Activated CD4-positive, alpha-beta T cell treated with anti-CD3 and anti-CD28 coated beads for 1 hour (primary cell): ENCODE measurements around the gene GDPD5.

Experiments
- DNase-seq: peaks from one replicate; pipeline ENCODE4 v3.0.0-alpha.2; 2020

Gene GDPD5

DNA sequence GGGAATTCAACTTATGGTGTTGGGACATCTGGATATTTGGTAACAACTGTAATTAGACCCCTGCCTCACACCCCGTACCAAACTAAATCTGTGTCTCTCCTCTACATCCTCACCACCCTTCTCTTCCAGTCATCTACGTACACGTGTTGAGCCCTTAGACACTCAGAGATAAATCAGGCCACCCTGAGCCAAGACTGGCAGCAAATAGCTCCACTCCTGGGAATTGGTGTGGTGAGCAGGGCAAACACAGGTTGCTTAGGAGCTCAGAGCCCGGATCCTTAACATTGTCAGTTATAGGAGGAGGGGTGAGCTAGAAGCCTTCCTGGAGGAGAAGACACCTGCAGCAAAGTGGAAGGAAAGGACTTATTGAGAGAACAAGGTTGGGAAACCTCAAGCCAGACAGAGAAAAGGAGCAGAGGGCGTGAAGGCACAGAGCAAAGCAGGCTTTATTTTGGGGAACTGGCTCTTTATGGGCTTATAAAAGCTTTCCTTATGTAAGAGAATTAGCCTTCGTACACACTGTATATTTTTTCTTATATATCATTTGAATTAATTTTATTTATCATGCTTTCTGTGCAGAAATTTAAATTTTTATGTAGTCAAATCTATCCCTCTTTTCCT, 55.8 kb downstream of the GDPD5 start:
- DNase-seq: no peak

DNA sequence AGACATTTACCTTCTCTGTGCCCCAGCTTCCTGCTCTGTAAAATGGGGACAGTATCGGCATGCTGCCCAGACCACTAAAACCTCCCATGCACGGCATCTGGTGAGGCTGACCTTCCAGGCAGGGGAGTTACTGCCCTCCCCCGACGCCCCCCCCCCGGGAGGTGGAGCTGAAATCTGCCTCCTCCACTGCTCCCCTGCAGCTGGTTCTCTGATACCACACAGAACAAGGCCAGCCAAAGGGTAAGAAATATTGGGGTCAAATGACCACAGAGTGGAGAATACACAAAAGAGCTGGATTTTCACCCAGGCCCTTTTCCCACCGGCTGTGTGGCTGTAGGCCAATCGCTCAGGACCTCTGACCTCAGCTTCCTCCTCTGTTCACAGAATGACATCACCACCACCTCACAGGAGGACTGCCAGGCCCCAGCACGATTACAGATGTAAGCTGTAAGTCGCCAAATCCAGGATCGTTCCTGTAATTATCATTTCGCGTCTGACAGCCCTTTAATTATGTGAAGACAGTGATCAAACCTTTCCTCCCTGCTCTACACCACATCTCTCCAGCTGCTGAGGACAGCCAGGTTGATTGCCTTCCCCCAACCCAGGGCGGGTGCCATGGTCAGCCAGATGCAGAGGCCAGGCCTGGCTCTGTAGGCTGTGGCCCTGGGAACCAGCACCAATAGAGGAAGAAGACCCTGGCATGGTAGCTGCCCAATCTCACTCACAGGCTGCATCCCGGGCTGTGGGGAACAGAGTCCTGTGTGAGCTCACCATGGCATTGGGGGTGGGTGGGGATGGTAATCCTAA, 57.0 kb downstream of the GDPD5 start:
- DNase-seq: no peak

DNA sequence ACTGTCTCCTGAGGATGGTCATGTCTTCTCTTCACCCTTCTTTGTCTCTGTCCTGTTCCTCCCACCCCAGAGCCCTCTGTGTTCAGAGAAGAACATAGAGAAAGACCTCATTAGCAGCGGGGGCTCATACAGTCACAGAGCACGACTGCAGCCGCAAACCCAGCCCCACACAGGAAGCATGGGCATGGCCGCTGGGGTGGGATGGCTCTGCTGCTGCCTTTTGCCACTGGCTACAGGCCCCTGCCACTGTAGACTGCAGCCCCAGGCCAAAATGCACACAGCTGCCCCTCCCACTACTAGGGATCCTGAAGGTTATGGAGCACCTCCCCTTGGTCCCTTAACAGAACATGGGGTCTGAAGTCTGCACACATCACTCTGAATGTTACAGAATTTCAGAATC, 57.9 kb downstream of the GDPD5 start:
- DNase-seq: no peak

DNA sequence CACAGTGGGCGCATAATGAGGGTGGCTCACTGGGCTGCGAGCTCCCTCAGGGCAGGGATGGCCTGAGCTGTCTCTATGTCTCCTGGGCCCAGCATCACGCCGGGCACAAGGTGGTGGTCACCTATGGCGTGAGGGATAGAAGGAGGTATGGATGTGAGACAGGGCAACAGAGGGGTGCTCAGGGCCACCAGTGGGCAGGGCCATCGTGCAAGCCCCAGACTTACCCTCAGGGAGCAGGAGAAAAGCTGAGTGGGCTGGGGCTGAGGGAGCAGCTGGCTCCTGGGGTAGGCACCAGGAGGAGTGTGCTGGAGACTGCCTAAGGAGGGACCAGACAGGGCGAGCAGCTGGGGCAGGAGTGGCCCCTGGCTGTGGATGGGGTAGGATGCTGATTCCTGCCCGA, 58.4 kb downstream of the GDPD5 start:
- no peak for DNase-seq

DNA sequence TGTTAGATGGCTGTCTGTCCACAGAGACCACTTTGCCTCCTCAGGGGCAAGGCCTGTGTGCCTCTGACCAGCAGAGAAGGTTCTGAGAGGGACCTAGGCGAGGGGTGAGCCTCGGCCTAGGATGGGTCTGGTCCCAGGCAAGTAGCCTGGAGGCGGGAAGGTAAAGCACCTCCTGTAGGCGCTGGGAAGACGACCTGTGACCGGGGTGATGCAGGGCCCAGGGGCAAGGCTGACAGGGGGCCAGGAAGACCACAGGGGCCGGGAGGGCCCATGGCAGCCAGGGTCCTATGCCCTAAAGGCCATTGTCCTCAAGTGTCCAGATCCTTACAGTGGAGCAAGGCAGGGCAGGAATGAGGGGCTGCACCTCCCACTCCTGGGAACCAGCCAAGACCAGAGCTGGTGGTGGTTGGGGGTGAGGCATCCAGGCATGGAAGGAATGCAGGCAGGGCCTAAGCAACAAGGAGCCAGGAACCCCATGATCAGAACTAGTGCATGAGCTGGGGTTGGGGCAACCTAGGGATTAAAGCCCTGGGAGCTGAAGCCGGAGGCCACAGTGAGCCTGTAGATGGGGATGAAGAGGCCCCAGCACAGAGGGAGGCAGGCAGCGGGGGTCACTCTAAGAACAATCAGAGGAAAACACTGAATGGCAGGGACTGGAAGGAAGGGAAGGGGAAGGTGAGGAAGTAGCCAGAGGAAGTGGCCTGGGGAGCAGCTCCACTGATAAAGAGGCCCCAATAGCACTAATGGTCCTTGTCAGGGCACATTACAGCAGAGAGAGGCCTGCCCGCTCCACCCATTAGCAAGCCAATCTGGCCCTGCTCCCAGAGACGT, 59.8 kb downstream of the GDPD5 start:
- DNase-seq: no peak

DNA sequence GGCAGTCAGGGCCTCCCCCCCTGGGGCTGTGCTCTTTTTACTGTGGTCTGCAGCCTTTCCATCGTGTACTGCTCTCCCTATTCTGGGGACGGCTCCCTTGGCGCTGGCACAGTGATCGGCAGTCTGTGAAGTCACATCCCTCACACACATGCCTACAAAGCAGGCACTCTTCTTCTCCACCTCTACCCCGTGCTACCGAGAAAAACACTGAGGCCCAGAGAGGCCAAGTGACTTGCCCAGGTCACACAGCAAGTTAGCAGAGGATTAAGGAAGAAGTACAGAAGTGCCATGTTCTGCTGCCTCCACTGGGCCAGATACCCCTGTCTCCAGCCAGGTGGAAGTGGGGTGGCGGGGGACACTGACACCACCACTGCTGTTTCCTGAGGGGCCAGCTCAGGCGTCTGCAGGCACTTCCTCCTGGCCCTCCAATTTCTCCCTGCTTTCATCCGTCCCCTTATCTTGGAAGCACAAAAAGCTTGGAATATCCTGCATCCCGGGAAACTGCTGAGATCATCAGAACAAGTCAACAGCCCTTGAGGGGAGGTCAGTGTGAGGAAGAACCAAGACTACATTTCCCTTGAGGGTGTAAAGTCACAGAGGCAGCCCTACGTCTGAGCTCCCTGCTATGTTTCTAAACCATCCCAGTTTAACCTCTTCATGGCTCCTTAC, 62.5 kb downstream of the GDPD5 start:
- no peak for DNase-seq

DNA sequence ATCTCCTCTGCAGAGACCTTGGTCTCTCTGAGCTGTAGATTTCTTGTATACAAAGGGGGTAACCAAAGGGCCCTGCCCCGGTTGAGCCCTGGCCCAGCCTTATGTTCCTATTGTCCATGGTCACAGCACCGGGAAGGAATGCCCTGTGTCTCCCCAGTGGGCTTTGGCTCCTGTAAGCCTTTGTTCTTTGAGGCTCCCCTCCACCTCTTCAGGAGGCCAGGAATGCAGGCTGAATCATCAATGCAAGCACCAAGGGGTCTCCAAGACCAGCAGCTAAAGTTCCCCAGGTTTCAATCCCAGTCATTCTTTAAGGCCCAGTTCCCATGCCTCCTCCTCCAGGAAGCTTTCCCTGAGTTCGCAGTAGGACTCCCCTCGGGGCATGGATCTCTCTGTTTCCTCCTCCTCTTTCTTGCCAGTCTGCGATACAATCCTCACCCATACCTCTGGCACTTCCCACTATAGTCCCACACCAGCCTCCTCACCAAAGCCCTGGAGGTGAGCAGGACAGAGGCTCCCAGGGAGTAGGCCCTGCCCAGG, 63.6 kb downstream of the GDPD5 start:
- DNase-seq: no peak

DNA sequence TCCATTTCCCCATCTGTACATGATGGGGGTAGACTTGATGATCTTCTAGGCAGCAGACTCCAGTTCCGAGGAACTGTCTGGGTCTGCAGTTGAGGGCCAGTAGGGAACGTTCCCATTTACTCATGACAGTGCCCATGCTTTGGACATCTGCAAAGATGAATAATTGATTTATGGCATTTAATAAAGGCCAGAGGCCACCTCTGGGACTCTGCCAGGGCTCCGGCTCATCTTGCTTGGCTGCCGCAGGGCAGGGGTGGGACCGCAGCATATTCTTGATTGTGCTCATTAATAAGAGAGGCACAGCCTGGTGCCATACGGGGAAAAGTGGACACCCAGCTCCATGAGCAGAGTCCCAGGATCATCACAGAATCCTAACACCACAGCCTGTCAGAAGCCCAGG, 64.6 kb downstream of the GDPD5 start:
- DNase-seq: no peak

DNA sequence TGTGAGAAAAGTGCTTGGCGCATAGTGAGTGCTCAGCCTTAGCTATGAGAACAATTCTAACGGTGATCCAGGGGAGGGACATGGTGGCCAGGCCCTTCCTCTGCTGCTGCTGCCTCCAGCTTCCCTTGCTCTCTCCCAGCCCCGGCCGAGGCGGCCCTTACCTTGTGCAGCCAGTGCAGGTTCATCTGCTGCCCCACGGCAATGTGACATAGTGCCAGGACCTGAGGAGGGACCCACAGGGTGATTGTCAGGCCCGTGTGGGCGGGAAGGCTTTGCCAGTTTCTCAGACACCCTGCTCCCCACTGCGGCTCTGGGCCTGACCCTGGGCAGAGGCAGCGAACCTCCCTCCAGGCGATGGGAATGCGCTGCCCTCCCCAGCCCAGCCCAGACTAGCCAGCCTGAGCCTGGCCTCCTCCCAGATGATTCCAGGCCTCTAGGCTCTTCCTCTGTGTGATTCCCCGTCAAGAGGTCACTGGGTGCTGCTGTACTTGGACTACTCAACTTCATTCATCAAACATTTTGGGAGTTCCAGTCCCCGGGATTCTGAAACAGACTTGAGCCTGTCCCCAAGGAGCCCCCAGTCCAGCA, 69.1 kb downstream of the GDPD5 start:
- DNase-seq: no peak

DNA sequence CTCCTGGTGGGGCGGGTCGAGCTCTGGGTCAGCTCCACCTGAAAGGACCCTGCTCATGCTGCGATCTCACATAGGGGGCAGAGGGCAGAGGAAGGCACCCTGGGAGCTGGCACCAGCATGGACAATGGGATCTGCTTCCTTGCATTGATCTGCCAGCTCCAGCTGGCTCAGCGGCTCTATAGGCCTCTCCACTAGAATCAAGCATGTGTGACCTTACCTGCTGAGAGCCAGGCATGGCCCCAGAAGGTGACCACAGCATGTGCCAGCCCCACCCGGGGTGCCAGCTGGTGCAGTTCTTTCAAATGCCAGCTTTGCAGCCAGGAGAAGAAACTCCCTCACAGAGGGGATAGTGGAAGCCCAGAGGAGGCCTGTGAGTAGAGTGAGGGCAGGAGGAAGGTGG, 70.8 kb downstream of the GDPD5 start:
- DNase-seq: no peak

DNA sequence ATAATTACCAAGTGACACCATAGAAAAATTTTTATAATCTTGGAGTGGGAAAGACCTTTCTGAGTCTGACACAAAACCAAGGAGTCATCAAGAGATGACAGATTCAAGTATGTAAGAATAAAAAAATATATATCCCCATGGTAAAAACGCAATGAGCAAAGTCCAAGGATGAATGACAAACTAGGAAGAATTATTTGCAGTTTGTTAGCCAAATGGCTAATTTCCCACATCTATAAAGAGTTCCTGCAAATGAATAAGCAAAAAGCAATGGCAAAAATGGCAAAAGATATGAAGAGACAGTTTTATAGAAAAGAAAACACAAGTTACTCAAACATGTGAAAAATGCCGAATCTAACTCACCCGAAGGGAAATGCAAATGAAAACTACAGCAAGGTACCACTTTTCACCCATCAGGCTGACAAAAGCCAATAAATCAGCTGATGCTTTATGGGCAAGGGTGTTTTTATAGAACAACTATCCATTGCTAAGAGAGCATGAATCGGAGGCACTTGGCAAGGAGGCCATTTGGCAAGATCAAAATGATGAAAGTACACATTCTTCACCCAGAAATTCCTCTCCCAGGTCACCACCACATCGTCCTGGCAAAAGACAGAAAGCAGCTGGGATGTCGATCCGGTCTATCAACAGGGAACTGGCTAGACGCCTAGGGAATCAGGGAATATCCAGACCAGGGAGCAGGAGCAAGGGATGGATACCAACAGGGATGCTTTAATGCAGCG, 71.7 kb downstream of the GDPD5 start:
- no peak for DNase-seq

DNA sequence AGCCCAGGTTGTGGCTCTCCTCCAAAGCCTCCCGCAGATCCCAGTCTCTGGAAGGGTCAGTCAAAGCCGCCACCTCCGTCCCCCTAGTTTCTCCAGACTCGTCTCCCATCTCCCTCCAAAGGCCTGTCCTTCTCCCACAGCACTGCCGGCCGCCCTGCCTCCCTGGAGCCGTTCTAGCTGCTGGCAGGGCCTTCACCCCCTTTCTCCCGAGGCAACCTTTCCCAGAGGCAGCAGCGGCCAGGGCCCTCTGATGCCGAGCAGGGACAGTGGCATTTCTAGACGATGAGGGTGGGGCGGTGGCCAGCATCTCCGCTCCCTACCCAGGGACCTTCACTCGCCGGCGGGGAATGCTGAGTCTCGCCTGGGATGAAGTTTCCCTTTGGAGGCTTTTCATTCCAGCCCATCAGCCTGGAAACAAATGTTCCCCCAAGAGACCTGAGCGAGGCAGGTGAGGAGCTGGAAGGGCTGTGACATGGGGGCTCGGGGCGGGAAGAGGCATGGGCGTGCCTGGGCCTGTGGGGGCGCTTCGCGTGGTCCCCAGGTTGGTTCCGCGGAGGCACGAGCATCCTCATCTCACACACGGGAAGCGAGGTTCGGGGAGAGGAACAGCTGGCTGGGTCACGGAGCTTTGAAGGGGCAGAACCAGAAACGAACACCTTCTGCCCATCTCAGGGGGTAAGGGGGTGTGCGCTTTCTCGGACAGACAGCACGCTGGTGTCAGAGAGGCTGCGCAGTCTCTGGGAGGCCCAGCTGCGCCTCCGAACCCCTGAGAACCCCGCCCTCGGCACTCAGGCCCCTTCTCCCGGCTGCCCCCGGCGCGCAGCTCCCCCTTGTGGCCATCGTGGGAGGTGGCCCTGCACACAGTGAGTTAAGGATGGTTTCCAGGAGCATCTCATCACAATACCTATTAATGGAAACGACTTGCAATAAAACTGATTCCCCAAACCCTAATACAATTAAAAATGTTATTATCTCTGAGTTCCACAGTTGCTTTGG, 74.6 kb downstream of the GDPD5 start:
- no peak for DNase-seq

DNA sequence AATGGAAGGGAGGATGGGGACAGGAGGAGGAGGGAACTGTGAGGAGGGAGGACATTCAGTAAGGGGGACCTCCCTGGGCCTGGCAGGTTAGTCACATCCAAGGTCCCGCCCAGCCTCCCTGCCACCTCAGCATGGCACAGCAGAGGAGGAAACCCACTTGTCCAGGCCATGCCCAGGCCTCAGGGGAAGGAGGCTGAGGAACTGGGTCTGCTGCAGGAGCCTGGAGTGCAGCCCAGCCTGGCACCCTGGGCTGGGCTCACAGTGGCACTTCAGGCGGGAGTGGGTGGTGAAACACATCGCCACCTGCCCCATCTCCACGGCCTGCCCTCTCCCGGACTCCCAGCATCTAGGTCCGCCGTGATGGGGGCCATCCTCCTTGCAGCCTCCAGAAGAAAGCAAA, 75.5 kb downstream of the GDPD5 start:
- DNase-seq: no peak

DNA sequence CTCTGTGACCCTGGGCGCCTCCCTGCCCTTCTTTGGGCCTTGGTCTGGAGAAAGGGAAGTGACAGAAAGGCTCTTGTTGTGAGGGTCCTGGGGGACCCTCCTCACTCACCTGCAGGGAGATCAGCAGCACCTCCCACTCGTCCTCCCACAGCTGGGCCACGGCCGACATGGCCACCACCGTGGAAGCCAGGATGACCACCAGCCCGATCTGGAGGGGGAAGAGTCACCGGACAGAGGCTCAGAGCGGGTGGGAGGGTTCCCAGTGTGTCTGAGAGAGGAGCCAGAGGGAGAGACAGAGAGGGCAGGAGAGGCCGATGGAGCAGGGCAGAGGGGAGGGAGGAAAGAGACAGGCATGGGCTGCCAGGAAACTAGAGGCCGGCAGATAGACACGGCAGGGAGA, 76.0 kb downstream of the GDPD5 start:
- no peak for DNase-seq

DNA sequence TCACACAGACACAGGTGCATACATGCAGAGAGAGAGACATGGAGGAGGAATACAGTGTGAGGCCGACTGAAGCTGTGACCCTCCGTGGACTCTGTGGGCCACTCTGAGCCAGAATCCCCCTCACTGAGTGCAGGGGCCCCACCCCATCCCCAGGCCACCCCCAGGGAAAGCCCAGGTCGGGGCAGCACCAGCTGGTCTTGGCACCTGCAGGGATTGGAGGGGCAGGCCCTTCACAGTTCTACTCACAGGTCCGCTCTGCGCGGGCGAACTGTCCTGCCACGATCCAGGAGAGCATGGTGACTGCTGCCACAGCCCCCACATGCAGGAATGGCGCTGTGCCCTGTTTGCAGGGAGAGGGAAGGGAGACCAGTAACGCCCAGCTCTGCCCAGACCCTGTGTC, 76.5 kb downstream of the GDPD5 start:
- no peak for DNase-seq

DNA sequence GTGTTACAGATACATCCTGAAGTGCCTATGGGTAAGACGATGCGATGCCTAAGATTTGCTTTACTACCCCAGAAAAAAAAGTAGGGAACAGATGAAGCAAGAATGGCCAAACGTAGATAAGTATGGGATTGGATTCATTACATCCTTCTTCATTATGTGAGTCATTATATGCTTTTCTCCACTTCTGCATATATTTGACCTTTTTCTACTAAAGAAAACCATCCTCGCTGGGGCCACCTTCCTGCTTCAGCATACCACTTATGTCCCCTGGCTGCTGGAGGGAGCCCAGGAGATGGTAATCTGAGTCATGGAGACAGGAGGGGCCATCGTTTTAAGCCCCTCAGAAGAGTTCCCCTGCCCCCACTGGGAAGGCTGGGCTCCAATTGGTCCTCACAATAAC, 78.3 kb downstream of the GDPD5 start:
- no peak for DNase-seq

DNA sequence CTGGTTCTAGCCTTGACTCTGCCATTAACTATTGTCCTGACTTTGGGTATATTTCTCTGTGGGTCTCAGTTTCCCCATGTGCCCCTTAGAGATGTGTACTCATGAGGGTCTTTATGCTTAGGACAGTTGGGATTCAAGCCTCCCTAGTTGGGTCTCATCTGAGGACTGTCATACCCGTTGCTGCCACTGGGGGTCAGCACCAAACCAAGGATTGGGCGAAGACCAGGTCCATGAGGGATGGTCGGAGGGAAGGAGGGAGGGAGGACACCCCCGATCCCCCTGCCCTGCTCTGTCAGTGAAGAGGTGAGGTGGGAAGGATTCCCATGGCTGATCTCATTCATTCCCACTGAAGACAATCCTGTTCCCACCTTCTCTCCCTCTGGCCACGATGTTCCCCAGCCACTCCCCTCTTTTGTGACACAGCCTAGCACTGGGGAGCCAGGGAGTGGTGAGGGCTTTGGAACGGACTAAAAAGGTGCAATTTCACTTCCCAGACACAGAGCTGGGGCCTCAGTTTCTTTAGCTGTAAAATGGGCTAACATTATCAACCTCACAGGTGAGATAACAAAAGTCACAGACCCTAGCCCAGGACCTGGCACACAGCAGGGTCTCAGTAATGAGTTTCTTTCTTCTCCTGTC, 80.3 kb downstream of the GDPD5 start:
- peak; percentile 61 for DNase-seq

DNA sequence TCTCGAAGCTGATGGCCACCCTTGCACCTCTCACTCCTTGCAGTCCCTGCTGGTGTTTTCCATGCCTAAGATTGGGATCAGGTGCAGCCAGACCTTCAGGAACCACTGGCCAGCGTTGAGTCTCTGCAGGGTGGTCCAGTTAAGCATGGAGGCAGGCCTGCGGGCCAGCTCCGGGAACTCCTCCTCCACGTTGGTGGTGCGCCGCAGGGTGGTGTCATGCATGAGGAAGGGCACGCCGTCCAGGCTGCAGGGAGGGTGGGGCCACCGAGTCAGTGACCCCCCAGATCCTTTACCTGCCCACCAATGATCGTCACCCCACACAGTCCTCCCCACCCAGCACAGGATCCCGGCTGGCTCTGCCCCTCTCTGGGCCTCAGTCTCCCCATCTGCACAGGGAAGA, 82.7 kb downstream of the GDPD5 start:
- DNase-seq: no peak

DNA sequence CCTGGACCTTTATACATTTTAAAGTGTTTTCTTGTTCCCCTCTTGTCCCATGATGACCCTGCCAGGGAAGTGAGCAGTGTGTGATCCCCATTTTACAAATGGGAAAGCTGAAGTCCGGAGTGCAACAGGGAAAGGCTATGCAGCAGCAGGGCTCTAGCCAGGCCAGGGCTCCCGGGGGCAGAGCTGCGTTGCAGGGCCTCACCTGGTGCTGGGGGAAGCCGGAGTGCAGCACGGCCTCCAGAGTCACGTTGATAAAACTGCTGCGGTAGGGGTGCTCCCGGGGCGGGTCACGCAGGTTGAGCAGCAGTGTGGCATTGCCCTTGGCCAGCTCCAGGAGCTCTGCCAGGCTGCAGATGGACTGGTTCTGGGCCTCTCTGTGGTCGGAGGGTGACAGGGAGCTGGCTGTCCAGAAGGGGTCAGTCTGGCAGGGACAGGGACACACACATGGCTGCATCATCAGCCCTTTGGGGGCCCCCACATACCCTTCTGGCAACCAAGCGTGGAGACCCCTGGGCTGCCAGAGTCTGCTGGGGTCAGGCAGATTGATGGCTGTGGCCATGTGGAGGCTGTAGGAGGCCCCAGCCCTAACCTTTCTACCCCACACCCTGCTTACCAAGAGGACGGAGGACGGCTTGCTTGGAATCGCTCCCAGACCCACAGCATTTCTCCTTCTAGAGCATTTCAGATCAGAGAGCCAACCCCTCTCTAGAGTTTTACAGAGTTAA, 83.4 kb downstream of the GDPD5 start:
- no peak for DNase-seq

DNA sequence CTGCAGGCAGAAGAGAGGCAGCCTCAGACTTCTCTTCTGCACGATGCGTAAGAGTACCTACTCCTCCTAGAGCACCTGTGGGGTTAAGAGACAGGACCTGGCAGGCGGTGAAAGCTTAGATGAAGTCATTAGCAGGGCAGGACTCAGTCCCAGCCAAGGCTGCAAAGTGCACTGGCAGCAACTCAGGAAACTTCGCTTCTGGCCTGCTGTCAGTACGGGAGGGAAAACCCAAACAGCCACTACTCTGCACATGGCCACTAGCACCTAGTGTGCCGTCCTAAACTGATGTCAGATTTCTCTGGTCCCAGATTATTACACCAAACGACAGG, 84.0 kb downstream of the GDPD5 start:
- DNase-seq: no peak
